ENCODE measurements around the gene SMIM21.

Gene SMIM21

GRCh38 chr18:75393721-75394120 is 33.8 kb downstream of the SMIM21 start:
- H3K4me1 ChIP-seq (ENCODE audit: control extremely low read depth in 1 of 4, control insufficient read depth in 4 of 4, insufficient read depth in 4 of 4, low read length in 3 of 4) = no peaks in the 10 kb centered on the region
- no peak for DNase-seq
- no peak overlapping the region for H3K27ac ChIP-seq (ENCODE audit: insufficient read depth in 1 of 2, low read depth in 1 of 2, low read length in 2 of 2, poor library complexity in 1 of 2, severe bottlenecking in 2 of 2)
- ChIA-PET POLR2A (no interaction called here), CTCF (no interaction called here)
- no peak overlapping the region for H3K4me3 ChIP-seq (ENCODE audit: control insufficient read depth in 1 of 7, extremely low read depth in 1 of 7, insufficient read depth in 4 of 7, low read depth in 2 of 7, low read length in 6 of 7)
- peaks cover 0 to 29% (median 7%) of the 10 kb centered on the region in 5 experiments for H3K27me3 ChIP-seq (replicated peaks in 2 of 5; ENCODE audit: control insufficient read depth in 4 of 5, insufficient read depth in 5 of 5, low read length in 4 of 5)
- WGBS (ENCODE audit: insufficient coverage) = 4% methylated on average over 3 of the region's 5 CpGs
- H3K36me3 ChIP-seq (ENCODE audit: control insufficient read depth in 4 of 4, insufficient read depth in 4 of 4, low read length in 3 of 4) = no peaks in the 10 kb centered on the region
- H3K9me3 ChIP-seq (ENCODE audit: control extremely low read depth in 1 of 5, control insufficient read depth in 4 of 5, insufficient read depth in 2 of 5, low read depth in 1 of 5, low read length in 4 of 5) = peaks cover 0 to 5% (median 0%) of the 10 kb centered on the region in 5 experiments

- no peaks in the 10 kb centered on the region for H3K4me1 ChIP-seq (ENCODE audit: control extremely low read depth in 1 of 4, control insufficient read depth in 4 of 4, insufficient read depth in 4 of 4, low read length in 3 of 4)
- peaks cover 0 to 5% (median 0%) of the 10 kb centered on the region in 5 experiments for H3K9me3 ChIP-seq (ENCODE audit: control extremely low read depth in 1 of 5, control insufficient read depth in 4 of 5, insufficient read depth in 2 of 5, low read depth in 1 of 5, low read length in 4 of 5)
- ChIA-PET POLR2A (no interaction called here), CTCF (no interaction called here)
- no peaks in the 10 kb centered on the region for H3K36me3 ChIP-seq (ENCODE audit: control insufficient read depth in 4 of 4, insufficient read depth in 4 of 4, low read length in 3 of 4)
- peaks cover 0 to 25% (median 7%) of the 10 kb centered on the region in 5 experiments for H3K27me3 ChIP-seq (replicated peaks in 2 of 5; ENCODE audit: control insufficient read depth in 4 of 5, insufficient read depth in 5 of 5, low read length in 4 of 5)
- H3K4me3 ChIP-seq (ENCODE audit: control insufficient read depth in 1 of 7, extremely low read depth in 1 of 7, insufficient read depth in 4 of 7, low read depth in 2 of 7, low read length in 6 of 7) = no peak overlapping the region
- no peak overlapping the region for H3K27ac ChIP-seq (ENCODE audit: insufficient read depth in 1 of 2, low read depth in 1 of 2, low read length in 2 of 2, poor library complexity in 1 of 2, severe bottlenecking in 2 of 2)
- WGBS (ENCODE audit: insufficient coverage) = 85% methylated on average over 10 of the region's 10 CpGs
- DNase-seq = no peak
Measured at GRCh38 chr18:75392226-75392578, 35.3 kb downstream of the SMIM21 start.

- Histone ChIP-seq H3K4me1 (ENCODE audit: control extremely low read depth in 1 of 4, control insufficient read depth in 4 of 4, insufficient read depth in 4 of 4, low read length in 3 of 4) (no peaks in the 10 kb centered on the region), H3K27me3 (replicated peaks in 2 of 5; ENCODE audit: control insufficient read depth in 4 of 5, insufficient read depth in 5 of 5, low read length in 4 of 5) (peaks cover 0 to 25% (median 7%) of the 10 kb centered on the region in 5 experiments), H3K36me3 (ENCODE audit: control insufficient read depth in 4 of 4, insufficient read depth in 4 of 4, low read length in 3 of 4) (no peaks in the 10 kb centered on the region), H3K9me3 (ENCODE audit: control extremely low read depth in 1 of 5, control insufficient read depth in 4 of 5, insufficient read depth in 2 of 5, low read depth in 1 of 5, low read length in 4 of 5) (peaks cover 0 to 5% (median 0%) of the 10 kb centered on the region in 5 experiments), H3K27ac (ENCODE audit: insufficient read depth in 1 of 2, low read depth in 1 of 2, low read length in 2 of 2, poor library complexity in 1 of 2, severe bottlenecking in 2 of 2) (no peak overlapping the region), H3K4me3 (ENCODE audit: control insufficient read depth in 1 of 7, extremely low read depth in 1 of 7, insufficient read depth in 4 of 7, low read depth in 2 of 7, low read length in 6 of 7) (no peak overlapping the region)
- ChIA-PET POLR2A (no interaction called here), CTCF (no interaction called here)
- WGBS (ENCODE audit: insufficient coverage) = 55% methylated on average over 18 of the region's 21 CpGs
- DNase-seq = no peak
Measured at GRCh38 chr18:75391279-75392225, 36.0 kb downstream of the SMIM21 start.

DNA sequence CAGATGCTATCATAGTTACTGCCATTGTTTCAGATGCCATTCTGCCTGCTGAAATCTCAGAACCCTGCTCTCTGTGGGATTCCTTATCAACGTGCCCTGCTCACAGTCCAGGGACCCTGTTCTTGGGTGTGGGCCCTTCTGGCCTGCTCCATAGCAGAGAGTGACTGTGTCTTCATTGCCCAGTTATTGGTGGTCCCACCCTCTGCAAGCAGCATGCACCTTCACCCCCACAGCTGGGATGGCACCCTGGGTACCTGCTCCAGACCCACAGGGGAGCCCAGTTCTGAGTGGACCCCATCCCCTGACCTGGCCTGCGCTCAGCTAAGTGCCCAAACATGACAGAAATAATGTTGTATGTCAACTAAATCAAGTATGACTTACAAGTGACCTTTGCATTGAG is 36.6 kb downstream of the SMIM21 start:
- no peak for DNase-seq
- no peak overlapping the region for H3K27ac ChIP-seq (ENCODE audit: insufficient read depth in 1 of 2, low read depth in 1 of 2, low read length in 2 of 2, poor library complexity in 1 of 2, severe bottlenecking in 2 of 2)
- no peaks in the 10 kb centered on the region for H3K36me3 ChIP-seq (ENCODE audit: control insufficient read depth in 4 of 4, insufficient read depth in 4 of 4, low read length in 3 of 4)
- peaks cover 0 to 5% (median 0%) of the 10 kb centered on the region in 5 experiments for H3K9me3 ChIP-seq (ENCODE audit: control extremely low read depth in 1 of 5, control insufficient read depth in 4 of 5, insufficient read depth in 2 of 5, low read depth in 1 of 5, low read length in 4 of 5)
- ChIA-PET POLR2A (no interaction called here), CTCF (no interaction called here)
- no peak overlapping the region for H3K4me3 ChIP-seq (ENCODE audit: control insufficient read depth in 1 of 7, extremely low read depth in 1 of 7, insufficient read depth in 4 of 7, low read depth in 2 of 7, low read length in 6 of 7)
- H3K27me3 ChIP-seq (replicated peaks in 2 of 5; ENCODE audit: control insufficient read depth in 4 of 5, insufficient read depth in 5 of 5, low read length in 4 of 5) = peaks cover 0 to 28% (median 7%) of the 10 kb centered on the region in 5 experiments
- no peaks in the 10 kb centered on the region for H3K4me1 ChIP-seq (ENCODE audit: control extremely low read depth in 1 of 4, control insufficient read depth in 4 of 4, insufficient read depth in 4 of 4, low read length in 3 of 4)
- 100% methylated on average over 2 of the region's 2 CpGs for WGBS (ENCODE audit: insufficient coverage)

GRCh38 chr18:75384144-75384543 is 43.4 kb downstream of the SMIM21 start:
- CTCF ChIA-PET = no interaction called here
- Histone ChIP-seq H3K9me3 (ENCODE audit: control extremely low read depth in 1 of 5, control insufficient read depth in 4 of 5, insufficient read depth in 2 of 5, low read depth in 1 of 5, low read length in 4 of 5) (peaks cover 0 to 2% (median 0%) of the 10 kb centered on the region in 5 experiments), H3K27ac (ENCODE audit: insufficient read depth in 1 of 2, low read depth in 1 of 2, low read length in 2 of 2, poor library complexity in 1 of 2, severe bottlenecking in 2 of 2) (no peak overlapping the region), H3K4me3 (ENCODE audit: control insufficient read depth in 1 of 7, extremely low read depth in 1 of 7, insufficient read depth in 4 of 7, low read depth in 2 of 7, low read length in 6 of 7) (no peak overlapping the region), H3K4me1 (ENCODE audit: control extremely low read depth in 1 of 4, control insufficient read depth in 4 of 4, insufficient read depth in 4 of 4, low read length in 3 of 4) (no peaks in the 10 kb centered on the region), H3K27me3 (replicated peaks in 2 of 5; ENCODE audit: control insufficient read depth in 4 of 5, insufficient read depth in 5 of 5, low read length in 4 of 5) (peaks cover 0 to 17% (median 3%) of the 10 kb centered on the region in 5 experiments), H3K36me3 (ENCODE audit: control insufficient read depth in 4 of 4, insufficient read depth in 4 of 4, low read length in 3 of 4) (no peaks in the 10 kb centered on the region)
- DNase-seq = no peak
- POLR2A ChIA-PET = no interaction called here
- WGBS (ENCODE audit: insufficient coverage) = no CpG with 5 or more reads among the region's 4 CpGs

DNA sequence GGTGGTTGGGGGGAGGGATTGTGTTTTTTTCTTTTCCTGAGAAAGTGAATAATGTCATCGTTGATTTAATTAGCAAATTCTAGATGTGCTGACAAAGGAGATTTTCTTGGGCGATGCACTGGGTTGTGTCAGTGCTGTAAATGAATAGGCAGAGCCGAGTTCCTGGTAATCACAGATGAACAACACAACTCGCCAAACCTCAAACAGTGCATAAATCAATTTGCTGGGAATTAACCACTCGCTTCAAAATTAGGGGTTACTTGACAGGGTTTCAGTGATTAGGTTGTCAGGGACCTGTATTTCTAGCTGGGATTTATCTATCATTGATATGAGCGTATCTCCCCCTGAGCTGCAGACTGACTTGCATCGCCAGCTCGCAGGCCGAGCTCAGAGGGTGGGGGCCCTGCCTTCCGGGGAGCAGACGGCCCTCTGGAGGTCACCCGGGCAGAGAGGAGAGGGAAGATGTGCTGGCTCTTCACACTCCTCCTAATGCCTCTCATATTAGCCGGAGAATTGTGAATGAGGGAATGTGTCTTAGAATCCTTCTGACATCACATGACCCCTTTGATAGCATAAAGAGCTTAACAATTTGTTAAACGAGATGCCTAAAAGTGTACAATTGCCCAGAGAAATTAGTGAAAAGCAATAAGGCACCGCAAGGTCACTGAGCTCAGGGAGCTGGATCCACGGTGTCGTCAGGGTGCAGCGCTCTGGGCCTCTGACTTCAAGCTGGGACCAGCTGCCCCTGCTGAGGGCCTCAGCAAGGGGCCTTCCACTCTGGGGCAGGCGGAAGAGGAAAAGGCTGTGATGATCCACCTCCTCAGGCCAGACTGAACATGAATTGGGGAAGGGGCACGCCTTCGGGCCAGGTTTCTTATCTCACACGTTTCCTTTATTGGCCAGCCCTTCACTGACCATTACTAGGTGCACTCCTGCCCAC is 48.9 kb downstream of the SMIM21 start:
- ChIA-PET CTCF (no interaction called here), POLR2A (interaction anchor here (0.5 kb wide), 1 partner anchor 735 kb away, joined by 3 read pairs; no protein-coding TSS in a partner anchor)
- Histone ChIP-seq H3K4me1 (ENCODE audit: control extremely low read depth in 1 of 4, control insufficient read depth in 4 of 4, insufficient read depth in 4 of 4, low read length in 3 of 4) (no peaks in the 10 kb centered on the region), H3K27ac (ENCODE audit: insufficient read depth in 1 of 2, low read depth in 1 of 2, low read length in 2 of 2, poor library complexity in 1 of 2, severe bottlenecking in 2 of 2) (no peak overlapping the region), H3K4me3 (ENCODE audit: control insufficient read depth in 1 of 7, extremely low read depth in 1 of 7, insufficient read depth in 4 of 7, low read depth in 2 of 7, low read length in 6 of 7) (no peak overlapping the region), H3K36me3 (ENCODE audit: control insufficient read depth in 4 of 4, insufficient read depth in 4 of 4, low read length in 3 of 4) (no peaks in the 10 kb centered on the region), H3K27me3 (replicated peaks in 2 of 5; ENCODE audit: control insufficient read depth in 4 of 5, insufficient read depth in 5 of 5, low read length in 4 of 5) (peaks cover 0 to 5% (median 3%) of the 10 kb centered on the region in 5 experiments), H3K9me3 (ENCODE audit: control extremely low read depth in 1 of 5, control insufficient read depth in 4 of 5, insufficient read depth in 2 of 5, low read depth in 1 of 5, low read length in 4 of 5) (peaks cover 0 to 2% (median 0%) of the 10 kb centered on the region in 5 experiments)
- no peak for DNase-seq
- 96% methylated on average over 17 of the region's 22 CpGs for WGBS (ENCODE audit: insufficient coverage)
